WERI-Rb-1 (cell line): ENCODE results near the gene CCDC32.

Source experiments
- DNase-seq: peaks from one replicate; pipeline ENCODE4 v3.0.0-alpha.2; 2020
- H3K27ac ChIP-seq: fragments of 250-450 bp; sonication (Bioruptor Pico); 2 replicates; pipeline ENCODE4 v1.5.1; 2020; ENCODE audit warnings: mild to moderate bottlenecking, moderate library complexity
- H3K27me3 ChIP-seq: fragments of 250-450 bp; sonication (Bioruptor Pico); 2 replicates; pipeline ENCODE4 v1.5.1; 2021; ENCODE audit warnings: mild to moderate bottlenecking, low read depth, moderate library complexity; ENCODE audit not compliant: insufficient read depth, severe bottlenecking
- H3K36me3 ChIP-seq: fragments of 250-450 bp; sonication (Bioruptor Pico); 2 replicates; pipeline ENCODE4 v1.5.1; 2020; ENCODE audit warnings: mild to moderate bottlenecking, moderate library complexity
- H3K4me3 ChIP-seq: 2 replicates; pipeline ENCODE4 v1.5.1; 2011; ENCODE audit warnings: low read depth, mild to moderate bottlenecking, control low read depth, low read length
- H3K9me3 ChIP-seq: fragments of 250-450 bp; sonication (Bioruptor Pico); 2 replicates; pipeline ENCODE4 v1.5.1; 2021; ENCODE audit warnings: mild to moderate bottlenecking, moderate library complexity; ENCODE audit not compliant: severe bottlenecking
- TF ChIP-seq, protein P1 (sequence below): IDR thresholded peaks from 2 replicates; pipeline ENCODE4 v1.5.1; 2011; ENCODE audit warnings: low read depth, mild to moderate bottlenecking, control low read depth, inconsistent platforms, low read length

Gene CCDC32

DNA sequence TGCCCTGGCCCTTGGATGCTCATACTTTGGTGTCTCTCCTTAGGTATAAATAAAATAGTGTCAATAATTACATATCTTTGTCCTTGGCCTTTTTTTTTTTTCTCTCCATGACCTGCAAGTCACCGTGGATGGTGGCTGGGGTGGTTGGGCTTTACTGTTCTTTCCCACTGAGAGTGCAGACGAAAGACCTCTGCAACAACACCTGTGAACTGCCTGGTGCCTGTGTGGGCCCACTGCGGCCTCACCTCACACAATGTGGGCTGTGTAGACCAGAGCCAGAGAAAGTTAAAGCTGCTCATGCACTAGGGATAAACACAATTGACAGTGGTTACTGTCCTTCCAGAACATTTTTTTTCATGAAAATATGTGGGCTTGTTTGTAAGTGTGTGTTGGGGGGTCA, 39.0 kb downstream of the CCDC32 start:
- H3K36me3 ChIP-seq: no peaks in the 10 kb centered on the region
- no peak overlapping the region for H3K4me3 ChIP-seq
- no peak overlapping the region for H3K27ac ChIP-seq
- no peaks in the 10 kb centered on the region for H3K9me3 ChIP-seq
- TF ChIP-seq, protein P1, sequence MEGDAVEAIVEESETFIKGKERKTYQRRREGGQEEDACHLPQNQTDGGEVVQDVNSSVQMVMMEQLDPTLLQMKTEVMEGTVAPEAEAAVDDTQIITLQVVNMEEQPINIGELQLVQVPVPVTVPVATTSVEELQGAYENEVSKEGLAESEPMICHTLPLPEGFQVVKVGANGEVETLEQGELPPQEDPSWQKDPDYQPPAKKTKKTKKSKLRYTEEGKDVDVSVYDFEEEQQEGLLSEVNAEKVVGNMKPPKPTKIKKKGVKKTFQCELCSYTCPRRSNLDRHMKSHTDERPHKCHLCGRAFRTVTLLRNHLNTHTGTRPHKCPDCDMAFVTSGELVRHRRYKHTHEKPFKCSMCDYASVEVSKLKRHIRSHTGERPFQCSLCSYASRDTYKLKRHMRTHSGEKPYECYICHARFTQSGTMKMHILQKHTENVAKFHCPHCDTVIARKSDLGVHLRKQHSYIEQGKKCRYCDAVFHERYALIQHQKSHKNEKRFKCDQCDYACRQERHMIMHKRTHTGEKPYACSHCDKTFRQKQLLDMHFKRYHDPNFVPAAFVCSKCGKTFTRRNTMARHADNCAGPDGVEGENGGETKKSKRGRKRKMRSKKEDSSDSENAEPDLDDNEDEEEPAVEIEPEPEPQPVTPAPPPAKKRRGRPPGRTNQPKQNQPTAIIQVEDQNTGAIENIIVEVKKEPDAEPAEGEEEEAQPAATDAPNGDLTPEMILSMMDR: no peak
- H3K27me3 ChIP-seq: no peaks in the 10 kb centered on the region
- no peak for DNase-seq

DNA sequence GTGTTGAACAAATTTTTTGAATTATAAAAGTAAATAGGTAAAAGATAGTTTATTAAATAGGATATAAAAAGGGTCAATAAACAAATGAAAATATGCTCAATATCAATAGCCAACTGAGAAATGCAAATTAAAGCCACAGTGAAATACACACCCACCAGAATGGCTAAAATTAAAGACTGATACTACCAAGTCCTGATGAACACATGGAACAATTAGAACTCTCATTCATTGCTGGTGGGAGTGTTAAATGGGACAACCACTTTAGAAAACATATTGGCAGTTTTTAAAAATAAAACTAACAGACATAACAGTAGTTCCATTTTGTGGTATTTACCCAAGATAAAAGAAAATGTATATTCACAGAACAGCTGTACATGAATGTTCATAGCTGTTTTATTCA, 41.2 kb downstream of the CCDC32 start:
- Histone ChIP-seq H3K36me3 (no peaks in the 10 kb centered on the region), H3K9me3 (no peaks in the 10 kb centered on the region), H3K27me3 (no peaks in the 10 kb centered on the region), H3K27ac (no peak overlapping the region), H3K4me3 (no peak overlapping the region)
- TF ChIP-seq, protein P1: no peak
- no peak for DNase-seq

DNA sequence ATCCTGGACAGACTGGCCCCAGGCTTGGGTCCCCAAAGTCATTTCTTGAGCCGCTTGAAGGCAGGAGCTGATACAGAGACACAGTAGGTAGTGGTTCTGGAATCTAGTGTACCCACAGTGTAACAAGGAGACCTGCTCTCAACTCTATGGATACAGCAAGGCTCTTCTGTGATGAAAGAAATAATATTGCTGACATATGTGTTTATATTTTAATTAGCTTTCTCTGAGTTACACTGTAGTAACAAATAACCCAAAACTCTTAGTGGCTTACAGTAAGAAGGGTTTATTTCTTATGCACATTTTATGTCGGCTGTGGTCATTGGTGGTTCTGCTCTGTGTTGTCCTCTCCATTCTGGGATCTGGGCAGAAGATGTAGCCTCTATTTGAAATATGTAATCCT, 48.5 kb downstream of the CCDC32 start:
- Histone ChIP-seq H3K36me3 (no peaks in the 10 kb centered on the region), H3K27ac (no peak overlapping the region), H3K27me3 (no peaks in the 10 kb centered on the region), H3K9me3 (no peaks in the 10 kb centered on the region), H3K4me3 (no peak overlapping the region)
- no peak for DNase-seq
- TF ChIP-seq, protein P1: no peak

- Histone ChIP-seq H3K27me3 (no peaks in the 10 kb centered on the region), H3K36me3 (no peaks in the 10 kb centered on the region), H3K9me3 (no peaks in the 10 kb centered on the region), H3K27ac (no peak overlapping the region), H3K4me3 (no peak overlapping the region)
- TF ChIP-seq, protein P1: no peak
- DNase-seq: no peak
Measured at GRCh38 chr15:40513609-40514008, 51.2 kb downstream of the CCDC32 start.

DNA sequence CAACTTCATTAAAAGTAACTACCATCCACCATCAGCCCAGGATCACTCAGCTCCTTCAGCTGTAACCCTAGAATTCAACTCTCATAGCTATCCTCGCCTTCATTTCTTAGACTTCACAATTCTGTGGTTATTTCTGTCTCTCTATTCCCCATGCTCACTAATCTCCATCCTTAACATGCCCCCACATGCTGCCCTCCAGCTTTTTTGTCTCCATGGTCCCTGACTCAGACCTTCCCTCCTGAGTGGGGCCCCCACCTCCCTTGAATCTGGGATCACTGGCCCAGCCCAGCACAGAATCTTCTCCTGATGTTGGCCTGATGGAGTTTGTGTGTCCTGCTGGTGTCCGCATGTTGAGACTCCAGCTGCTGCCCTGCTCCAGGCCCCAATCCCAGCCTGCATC, 52.4 kb downstream of the CCDC32 start:
- no peaks in the 10 kb centered on the region for H3K27me3 ChIP-seq
- H3K36me3 ChIP-seq: no peaks in the 10 kb centered on the region
- TF ChIP-seq, protein P1: no peak
- H3K4me3 ChIP-seq: no peak overlapping the region
- no peaks in the 10 kb centered on the region for H3K9me3 ChIP-seq
- no peak for DNase-seq
- no peak overlapping the region for H3K27ac ChIP-seq

- H3K4me3 ChIP-seq: no peak overlapping the region
- DNase-seq: no peak
- no peaks in the 10 kb centered on the region for H3K36me3 ChIP-seq
- H3K27ac ChIP-seq: no peak overlapping the region
- H3K9me3 ChIP-seq: no peaks in the 10 kb centered on the region
- H3K27me3 ChIP-seq: no peaks in the 10 kb centered on the region
- TF ChIP-seq, protein P1: no peak
Measured at GRCh38 chr15:40511472-40512133, 53.2 kb downstream of the CCDC32 start.
